ENCODE results near the gene MAFF.

The MAFF gene

DNA sequence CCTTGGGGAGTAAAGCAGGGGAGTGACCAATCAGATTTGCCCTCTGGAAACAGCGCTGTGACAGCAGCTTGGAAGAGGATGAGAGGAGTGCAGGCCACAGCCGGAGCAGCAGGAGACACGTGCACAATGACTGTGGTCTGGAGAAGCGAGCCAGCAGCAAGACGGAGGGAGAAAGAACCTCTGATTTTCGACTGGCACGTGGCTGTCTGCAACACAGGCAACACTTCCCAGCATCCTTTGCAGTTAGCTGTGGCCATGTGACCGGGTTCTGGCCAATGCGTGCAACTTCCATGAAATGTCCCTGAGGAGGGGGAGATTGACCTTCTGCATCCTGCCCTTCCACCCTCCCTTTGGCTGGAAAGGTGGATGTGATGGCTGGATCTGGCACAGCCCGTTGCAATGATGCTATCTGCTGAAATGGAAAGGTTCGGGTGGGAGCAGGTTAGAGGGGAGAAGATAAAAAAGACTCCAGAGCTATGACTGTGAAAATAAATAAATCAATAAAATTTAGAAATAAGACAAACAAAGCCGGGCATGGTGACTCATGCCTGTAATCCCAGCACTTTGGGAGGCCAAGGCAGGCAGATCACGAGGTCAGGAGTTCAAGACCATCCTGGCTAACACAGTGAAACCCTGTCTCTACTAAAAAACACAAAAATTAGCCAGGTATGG, 35.7 kb upstream of the MAFF start:
- no peak overlapping the region for H3K4me3 ChIP-seq (ENCODE audit: low read length)

DNA sequence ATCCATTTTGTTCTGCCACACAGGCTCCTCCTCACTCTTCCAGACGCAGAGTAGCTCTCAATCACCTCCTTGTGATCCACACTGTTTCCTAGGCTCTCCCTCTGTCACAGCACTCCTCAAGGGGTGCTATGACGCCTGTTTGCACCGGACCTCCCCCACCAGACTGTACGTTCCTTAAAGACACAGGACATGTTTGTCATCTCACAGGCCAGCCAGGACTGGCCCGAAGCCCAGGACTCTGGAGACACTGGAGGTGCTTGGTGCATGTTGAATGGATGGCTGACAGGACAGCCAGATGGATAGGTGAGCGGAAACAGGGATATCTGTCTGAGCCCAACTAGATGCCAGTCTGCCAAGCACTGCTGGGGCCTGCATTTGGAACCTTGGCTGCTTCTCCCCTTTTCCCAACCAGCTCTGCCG, 33.8 kb upstream of the MAFF start:
- no peak overlapping the region for H3K4me3 ChIP-seq (ENCODE audit: low read length)
- no peak for DNase-seq (ENCODE audit: low read depth)
- no peak for TF ChIP-seq CTCF (conservative IDR thresholded peaks at IDR 0.05; ENCODE audit: low read depth, low read length)

More for the DNA sequence above, 35.7 kb upstream of the MAFF start:
- TF ChIP-seq CTCF (conservative IDR thresholded peaks at IDR 0.05; ENCODE audit: low read depth, low read length): no peak
- no peak for DNase-seq (ENCODE audit: low read depth)

GRCh38 chr22:38169116-38169515, 32.7 kb upstream of the MAFF start:
- TF ChIP-seq CTCF (conservative IDR thresholded peaks at IDR 0.05; ENCODE audit: low read depth, low read length): no peak
- no peak overlapping the region for H3K4me3 ChIP-seq (ENCODE audit: low read length)
- DNase-seq (ENCODE audit: low read depth): no peak

DNA sequence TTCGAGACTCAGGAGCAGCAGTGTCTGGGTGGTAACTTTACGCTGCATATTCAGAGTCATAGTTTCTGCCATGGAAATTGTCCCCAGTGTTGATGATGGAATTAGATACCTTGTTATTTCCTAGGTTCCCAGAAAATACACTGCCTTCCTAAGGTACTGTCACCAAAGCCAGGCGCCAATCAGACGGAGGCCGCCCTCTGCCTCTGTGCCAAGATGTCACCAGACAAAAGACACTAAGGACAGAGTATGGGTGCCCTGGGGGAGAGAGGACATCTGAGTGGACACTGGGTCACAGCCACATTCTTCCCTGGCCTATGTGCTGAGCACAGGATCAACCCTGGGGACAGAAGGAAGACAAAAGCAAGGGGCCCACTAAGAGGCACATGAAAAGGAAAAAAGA, 31.3 kb upstream of the MAFF start:
- no peak for TF ChIP-seq CTCF (conservative IDR thresholded peaks at IDR 0.05; ENCODE audit: low read depth, low read length)
- no peak overlapping the region for H3K4me3 ChIP-seq (ENCODE audit: low read length)
- DNase-seq (ENCODE audit: low read depth): no peak

DNA sequence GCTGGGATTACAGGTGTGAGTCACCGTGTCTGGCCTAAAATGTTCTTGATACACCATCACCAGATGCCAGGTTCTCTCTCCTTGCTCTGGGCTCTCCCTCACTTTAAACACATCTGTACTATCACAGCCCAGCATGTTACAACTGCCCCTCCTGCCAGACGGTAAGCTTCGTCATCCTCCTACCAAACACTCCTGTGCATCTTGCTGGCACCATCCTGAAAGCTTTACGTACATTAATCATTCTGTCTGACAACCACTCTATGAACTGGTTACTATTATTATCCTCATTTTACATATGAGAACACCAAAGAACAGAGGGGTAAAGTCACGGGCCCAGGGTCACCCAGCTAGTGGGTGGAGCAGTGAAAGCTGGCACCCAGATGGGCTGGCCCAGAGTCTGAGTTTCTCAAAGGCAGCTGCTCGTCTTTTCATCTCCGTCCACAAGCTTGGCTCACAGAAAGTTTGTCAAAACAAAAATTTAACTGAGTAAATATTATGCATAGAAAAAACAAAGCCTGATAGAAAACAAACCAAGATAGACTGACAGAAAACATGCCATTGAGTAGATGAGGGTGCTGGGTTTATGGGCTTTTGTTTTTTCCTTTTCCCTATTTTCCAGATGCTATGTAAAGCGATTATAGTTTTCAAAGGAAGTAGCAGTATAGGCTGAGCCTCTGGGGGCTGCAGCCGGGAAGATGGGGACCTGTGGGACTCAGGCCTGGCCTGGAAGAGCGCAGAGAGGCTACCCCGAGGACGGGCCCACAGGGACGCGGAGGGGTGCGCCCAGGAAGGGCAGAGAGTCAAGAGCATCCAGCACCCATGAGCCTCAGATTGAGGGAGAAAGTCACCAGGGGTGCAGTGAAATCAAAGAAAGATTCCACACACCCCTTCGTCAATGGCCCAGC, 29.6 kb upstream of the MAFF start:
- H3K4me3 ChIP-seq (ENCODE audit: low read length): no peak overlapping the region
- DNase-seq (ENCODE audit: low read depth): no peak
- TF ChIP-seq CTCF (conservative IDR thresholded peaks at IDR 0.05; ENCODE audit: low read depth, low read length): no peak

- no peak for DNase-seq (ENCODE audit: low read depth)
- no peak overlapping the region for H3K4me3 ChIP-seq (ENCODE audit: low read length)
- TF ChIP-seq CTCF (conservative IDR thresholded peaks at IDR 0.05; ENCODE audit: low read depth, low read length): no peak
Observed at GRCh38 chr22:38172832-38173640, 28.8 kb upstream of the MAFF start.
